ENCODE results near the gene IRF2BP1. TPM values are rescaled to one million over a fixed set of nuclear protein-coding genes. Genes with fewer than 3 reads are reported as not detected.

IRF2BP1 gene
- total and polyA plus RNA-seq, 2 of the 13 experiments (the other 11 are each of a cell fraction or from before 2014, with no cell fraction given): 4.3 to 14.3 TPM

- no peak for TF ChIP-seq FUBP1 (CRISPR knock-in tag; IDR thresholded peaks at IDR 0.05; ENCODE audit: borderline replicate concordance)
- TF ChIP-seq TCF7 (IDR thresholded peaks at IDR 0.05; ENCODE audit: low read depth): peak; percentile 80
- TF ChIP-seq MXI1 (IDR thresholded peaks at IDR 0.05; ENCODE audit: borderline replicate concordance, low read depth, low read length): peak; percentile 55; the same call in 1 of the 3 replicates
- TF ChIP-seq SRSF9 (IDR thresholded peaks at IDR 0.05; ENCODE audit: borderline replicate concordance, insufficient read depth, low read depth, low read length, poor library complexity, severe bottlenecking): no peak
- TF ChIP-seq ZFP90 (CRISPR knock-in tag; IDR thresholded peaks at IDR 0.05; ENCODE audit: borderline replicate concordance): no peak
- no peak for TF ChIP-seq MTF2 (CRISPR knock-in tag; IDR thresholded peaks at IDR 0.05; ENCODE audit: borderline replicate concordance)
- peak; percentile 75 for TF ChIP-seq UBTF (CRISPR knock-in tag; IDR thresholded peaks at IDR 0.05)
- peak; percentile 80; the same call in 1 of the 2 replicates for TF ChIP-seq HNF4G (IDR thresholded peaks at IDR 0.05; ENCODE audit: borderline replicate concordance, low read depth, low read length)
- peak; percentile 50; the same call in 1 of the 2 replicates for TF ChIP-seq HNF4G (CRISPR knock-in tag; IDR thresholded peaks at IDR 0.05; ENCODE audit: borderline replicate concordance, low read depth)
- TF ChIP-seq ONECUT2 (CRISPR knock-in tag; IDR thresholded peaks at IDR 0.05): 0 out of 2 replicates have a peak, but pooled peaks have one; percentile 4
- no peak for TF ChIP-seq ZNF432 (CRISPR knock-in tag; IDR thresholded peaks at IDR 0.05; ENCODE audit: borderline replicate concordance)
- TF ChIP-seq GABPA (IDR thresholded peaks at IDR 0.05; ENCODE audit: low read depth, low read length): no peak
- TF ChIP-seq GABPA (CRISPR knock-in tag; IDR thresholded peaks at IDR 0.05; ENCODE audit: low read depth): peak; percentile 75
- peak; percentile 56; the same call in 1 of the 2 replicates for TF ChIP-seq ZNF274 (CRISPR knock-in tag; IDR thresholded peaks at IDR 0.05)
- peak; percentile 58 for TF ChIP-seq SIX1 (CRISPR knock-in tag; IDR thresholded peaks at IDR 0.05; ENCODE audit: borderline replicate concordance)
- TF ChIP-seq, protein P1, sequence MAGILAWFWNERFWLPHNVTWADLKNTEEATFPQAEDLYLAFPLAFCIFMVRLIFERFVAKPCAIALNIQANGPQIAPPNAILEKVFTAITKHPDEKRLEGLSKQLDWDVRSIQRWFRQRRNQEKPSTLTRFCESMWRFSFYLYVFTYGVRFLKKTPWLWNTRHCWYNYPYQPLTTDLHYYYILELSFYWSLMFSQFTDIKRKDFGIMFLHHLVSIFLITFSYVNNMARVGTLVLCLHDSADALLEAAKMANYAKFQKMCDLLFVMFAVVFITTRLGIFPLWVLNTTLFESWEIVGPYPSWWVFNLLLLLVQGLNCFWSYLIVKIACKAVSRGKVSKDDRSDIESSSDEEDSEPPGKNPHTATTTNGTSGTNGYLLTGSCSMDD (CRISPR knock-in tag; IDR thresholded peaks at IDR 0.05): no peak
- peak; percentile 67; the same call in 1 of the 2 replicates for TF ChIP-seq ZNF143 (CRISPR knock-in tag; IDR thresholded peaks at IDR 0.05)
- TF ChIP-seq SNAPC2 (CRISPR knock-in tag; IDR thresholded peaks at IDR 0.05): peak; percentile 66; the same call in 1 of the 2 replicates
- TF ChIP-seq NFIC (IDR thresholded peaks at IDR 0.05; ENCODE audit: low read length): no peak
- 0 out of 2 replicates have a peak, but pooled peaks have one; percentile 75 for TF ChIP-seq ZNF569 (CRISPR knock-in tag; IDR thresholded peaks at IDR 0.05; ENCODE audit: borderline replicate concordance)
- TF ChIP-seq ZNF780A (CRISPR knock-in tag; IDR thresholded peaks at IDR 0.05): 0 out of 2 replicates have a peak, but pooled peaks have one; percentile 26
- no peak for TF ChIP-seq ZNF737 (CRISPR knock-in tag; IDR thresholded peaks at IDR 0.05; ENCODE audit: borderline replicate concordance)
- 0 out of 2 replicates have a peak, but pooled peaks have one; percentile 64 for TF ChIP-seq ZNF878 (CRISPR knock-in tag; IDR thresholded peaks at IDR 0.05)
Measured at GRCh38 chr19:45882652-45883585, 3.0 kb downstream of the IRF2BP1 start (continued).

Data from HepG2 (cell line).